Measurements from ENCODE around the gene OBI1.

DNA sequence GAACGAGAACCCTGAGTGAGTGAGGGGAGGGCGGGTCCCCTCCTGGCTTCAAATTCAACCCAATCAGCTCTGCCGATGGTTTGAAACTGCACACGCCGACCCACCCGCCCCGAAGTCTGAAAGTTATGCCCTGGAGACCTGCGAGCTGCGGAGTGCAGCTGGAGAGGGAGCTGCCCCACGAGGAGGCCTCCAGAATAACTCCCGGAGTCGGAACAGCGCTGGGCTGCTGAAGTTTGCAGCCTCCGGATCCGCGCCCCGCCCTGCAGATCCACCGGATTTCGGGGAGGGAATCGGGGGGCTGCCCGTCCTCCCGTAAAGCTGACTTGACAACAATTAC lies 62.6 kb downstream of the OBI1 start:
- no peak for TF ChIP-seq POLR2AphosphoS5 (IDR thresholded peaks at IDR 0.05; ENCODE audit: low read depth, low read length)
- no peak for TF ChIP-seq POLR2A (IDR thresholded peaks at IDR 0.05; ENCODE audit: low read depth, low read length)
